SW480 (cell line): ENCODE measurements around the gene FAM240A.

Experiments
- DNase-seq: peaks from one replicate; pipeline ENCODE4 v3.0.0-alpha.2; 2016; ENCODE audit warnings: low spot score

Gene FAM240A

GRCh38 chr3:46662771-46663551, 50.6 kb downstream of the FAM240A start:
- no peak for DNase-seq

- peak; percentile 43 for DNase-seq
Observed at GRCh38 chr3:46663591-46664135, 51.3 kb downstream of the FAM240A start.

GRCh38 chr3:46664188-46664970, 52.1 kb downstream of the FAM240A start:
- no peak for DNase-seq

GRCh38 chr3:46664971-46665762, 52.8 kb downstream of the FAM240A start:
- DNase-seq: no peak

GRCh38 chr3:46665763-46666452, 53.6 kb downstream of the FAM240A start:
- no peak for DNase-seq

GRCh38 chr3:46666453-46666845, 54.1 kb downstream of the FAM240A start:
- DNase-seq: no peak

- no peak for DNase-seq
Observed at GRCh38 chr3:46667061-46667621, 54.8 kb downstream of the FAM240A start.

- DNase-seq: no peak
Observed at GRCh38 chr3:46667657-46668056, 55.3 kb downstream of the FAM240A start.

- no peak for DNase-seq
Observed at GRCh38 chr3:46668116-46668515, 55.8 kb downstream of the FAM240A start.

- no peak for DNase-seq
Observed at GRCh38 chr3:46668591-46668990, 56.3 kb downstream of the FAM240A start.

GRCh38 chr3:46669191-46669999, 57.1 kb downstream of the FAM240A start:
- DNase-seq: no peak

GRCh38 chr3:46670000-46670890, 57.9 kb downstream of the FAM240A start:
- DNase-seq: no peak

- no peak for DNase-seq
Observed at GRCh38 chr3:46670891-46671427, 58.6 kb downstream of the FAM240A start.

GRCh38 chr3:46671541-46672348, 59.4 kb downstream of the FAM240A start:
- DNase-seq: no peak

- no peak for DNase-seq
Observed at GRCh38 chr3:46672349-46672695, 60.0 kb downstream of the FAM240A start.

- no peak for DNase-seq
Observed at GRCh38 chr3:46673151-46674030, 61.1 kb downstream of the FAM240A start.
